Lower leg skin (tissue), 4 donors: ENCODE measurements around the gene RAP1B. TPM values are rescaled to one million over a fixed set of nuclear protein-coding genes. Genes with fewer than 3 reads are reported as not detected.
"Not testable (repeated sequence)": the region's sequence is repeated elsewhere in the genome, so short reads cannot be mapped to it uniquely, and the experiment has no call there.

Experiments
- DNase-seq, 2 donors: peaks; one replicate each; pipeline ENCODE4 v3.0.0-alpha.2; 2019; ENCODE audit warnings: low spot score in 2 of 2
- H3K4me3 ChIP-seq: fragments of 200-600 bp; sonication (generic); 2 replicates; pipeline ENCODE4 v1.5.1; 2017; ENCODE audit warnings: mild to moderate bottlenecking, low read depth; ENCODE audit not compliant: poor library complexity, severe bottlenecking
- CTCF ChIP-seq, 3 donors: fragments of 450-650 bp; IDR thresholded peaks; one replicate each; pipeline ENCODE4 v1.5.1; 2016; ENCODE audit warnings: antibody characterized with exemption in 3 of 3, mild to moderate bottlenecking in 3 of 3, moderate library complexity in 2 of 3
- POLR2A ChIP-seq, 2 donors: fragments of 450-650 bp; IDR thresholded peaks; one replicate each; pipeline ENCODE4 v1.6.1; 2016 to 2017; ENCODE audit warnings: antibody characterized with exemption in 2 of 2, mild to moderate bottlenecking in 1 of 2, moderate library complexity in 1 of 2
- WGBS, 2 donors: methylation state at CpG; one replicate each; pipeline ENCODE4 v1.1.5; 2018; 5-methylcytosine and 5-hydroxymethylcytosine counted together
- intact Hi-C: fragments of 100-400 bp; cut with DNase I; formaldehyde crosslinking; loops from one replicate; pipeline ENCODE4 v1.15.0; 2023; ENCODE audit warnings: low total_unique reads
- total RNA-seq, 4 donors: library from RNA; depleted of rRNA; stranded (reverse); fragments of >200 nt; gene quantifications; one replicate each; pipeline ENCODE4 v1.1.0, GENCODE V29; 2016

RAP1B gene
- total RNA-seq, 4 donors from 2014 or later, result 96.1 to 183 (median 123) TPM

- no peak for DNase-seq
- H3K4me3 ChIP-seq, result no peak overlapping the region
- intact Hi-C loops, result no loop called here
- TF ChIP-seq POLR2A (IDR thresholded peaks at IDR 0.05), result no peak
These were observed 63.7 kb downstream of the RAP1B start for GRCh38 chr12:68674376-68674775.

GRCh38 chr12:68675101-68675842 lies 64.6 kb downstream of the RAP1B start:
- no peak overlapping the region for H3K4me3 ChIP-seq
- no peak for TF ChIP-seq CTCF (IDR thresholded peaks at IDR 0.05)
- no peak for TF ChIP-seq POLR2A (IDR thresholded peaks at IDR 0.05)
- no peak for DNase-seq
- 51 to 53% methylated on average over 5 of the region's 5 CpGs for WGBS, 2 donors
- intact Hi-C loops, result no loop called here

DNA sequence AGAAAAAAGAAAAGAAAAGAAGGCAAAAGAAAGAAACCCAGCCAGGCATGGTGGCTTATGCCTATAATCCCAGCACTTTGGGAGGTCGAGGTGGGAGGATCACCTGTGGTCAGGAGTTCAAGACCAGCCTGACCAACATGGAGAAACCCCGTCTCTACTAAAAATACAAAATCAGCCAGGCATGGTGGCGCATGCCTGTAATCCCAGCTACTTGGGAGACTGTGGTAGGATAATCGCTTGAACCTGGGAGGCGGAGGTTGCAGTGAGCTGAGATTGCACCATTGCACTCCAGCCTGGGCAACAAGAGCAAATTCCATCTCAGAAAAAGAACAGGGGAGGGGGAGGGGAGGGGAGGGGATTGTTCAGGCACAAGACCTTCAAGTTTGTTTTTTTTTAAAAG lies 66.2 kb downstream of the RAP1B start:
- DNase-seq, intact Hi-C loops, H3K4me3 ChIP-seq: not testable (repeated sequence)
- WGBS, 2 donors, result 96 to 98% methylated on average over 5 of the region's 5 CpGs

GRCh38 chr12:68686262-68686594 lies 75.5 kb downstream of the RAP1B start:
- TF ChIP-seq POLR2A (IDR thresholded peaks at IDR 0.05), result no peak
- peak overlapping the region; percentile 88 for H3K4me3 ChIP-seq
- 34 to 39% methylated on average over 3 of the region's 3 CpGs for WGBS, 2 donors
- DNase-seq, result no peak
- intact Hi-C loops, result loop anchor here (10.0 kb wide), 1 partner anchor 899 kb away; the partner anchor contains the start of gene CCT2

GRCh38 chr12:68686595-68687521 lies 76.2 kb downstream of the RAP1B start, which contains the start of gene NUP107:
TSS of gene NUP107 (plus strand) at chr12:68686978. CDS start at chr12:68687066, 88 bp downstream.
- H3K4me3 ChIP-seq, result peak within 1 kb of the TSS; percentile 88
- peak; percentile 98 to 100 for DNase-seq
- no peak for TF ChIP-seq CTCF (IDR thresholded peaks at IDR 0.05)
- no peak for TF ChIP-seq POLR2A (IDR thresholded peaks at IDR 0.05)
- intact Hi-C loops, result loop anchor here (10.0 kb wide), 1 partner anchor 898 kb away; the partner anchor contains the start of gene CCT2
- WGBS, 2 donors, result 0 to 1% methylated on average over 44 of the region's 44 CpGs

GRCh38 chr12:68695454-68695853 lies 84.8 kb downstream of the RAP1B start:
- no peak for DNase-seq
- no peak for TF ChIP-seq POLR2A (IDR thresholded peaks at IDR 0.05)
- no peak for TF ChIP-seq CTCF (IDR thresholded peaks at IDR 0.05)
- no peak overlapping the region for H3K4me3 ChIP-seq
- intact Hi-C loops, result no loop called here

DNA sequence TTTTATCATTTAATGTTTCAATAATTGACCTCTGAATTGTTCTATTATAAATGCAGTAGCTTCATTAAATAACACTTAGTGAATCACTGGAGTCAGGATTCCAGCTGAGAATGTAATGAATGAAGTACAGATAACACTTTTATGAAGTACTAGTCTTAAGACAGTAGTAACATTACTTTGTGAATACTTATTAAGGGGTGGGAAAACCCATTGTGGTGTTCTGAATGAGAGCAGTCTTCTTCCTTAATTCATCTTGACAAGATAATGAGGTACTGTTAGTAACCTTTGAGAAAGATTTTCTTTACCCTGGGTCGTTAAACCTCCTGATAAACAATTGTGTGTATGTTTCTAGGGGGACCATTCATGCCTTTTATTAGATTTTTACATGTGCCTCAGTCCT lies 88.8 kb downstream of the RAP1B start:
- DNase-seq, result no peak
- 85 to 87% methylated on average over 1 of the region's 1 CpG for WGBS, 2 donors
- H3K4me3 ChIP-seq, result no peak overlapping the region
- TF ChIP-seq CTCF (IDR thresholded peaks at IDR 0.05), result no peak
- no peak for TF ChIP-seq POLR2A (IDR thresholded peaks at IDR 0.05)
- intact Hi-C loops, result no loop called here
